AG04450 (cell line): ENCODE results near the gene ARMC12. TPM values are rescaled to one million over a fixed set of nuclear protein-coding genes. Genes with fewer than 3 reads are reported as not detected.

Experiments used
- CTCF ChIA-PET: fragments of 300-600, 350-600 bp; formaldehyde crosslinking; extraction: SDS; loops from one replicate; lab custom pipeline; 2022; ENCODE audit warnings: antibody characterized with exemption, inconsistent platforms; lab: Charles Lee
- POLR2A ChIA-PET: fragments of 350-600 bp; formaldehyde crosslinking; extraction: SDS; loops from one replicate; lab custom pipeline; 2021; ENCODE audit warnings: antibody characterized with exemption, inconsistent platforms; lab: Yijun Ruan, JAX
- DNase-seq: peaks from one replicate; pipeline ENCODE4 v3.0.0-alpha.2; 2011; ENCODE audit warnings: low read depth, low spot score
- H3K27ac ChIP-seq: one replicate; pipeline ENCODE4 v1.5.1; 2012; ENCODE audit warnings: low read depth, low read length, control low read depth
- H3K27me3 ChIP-seq: one replicate; pipeline ENCODE4 v1.6.0; 2012; ENCODE audit warnings: low read length; ENCODE audit not compliant: control insufficient read depth, insufficient read depth
- H3K4me3 ChIP-seq: 2 replicates; pipeline ENCODE4 v1.5.1; 2011; ENCODE audit warnings: mild to moderate bottlenecking, low read depth, low read length, control low read depth
- H3K9me3 ChIP-seq: 2 replicates; pipeline ENCODE4 v1.5.1; 2012; ENCODE audit warnings: low read length; ENCODE audit not compliant: control insufficient read depth, insufficient read depth
- polyA plus RNA-seq: library from polyadenylated mRNA; depleted of rRNA; stranded (reverse); fragments of >200 nt; gene quantifications from 2 replicates; pipeline ENCODE4 v1.2.3, GENCODE V29; 2011
- TF ChIP-seq, protein P1 (sequence below): IDR thresholded peaks from 2 replicates; pipeline ENCODE4 v1.5.1; 2011; ENCODE audit warnings: low read depth, low read length, control low read depth, inconsistent platforms

ARMC12 gene
- polyA plus RNA-seq, 1 experiment = 0.53 TPM

DNA sequence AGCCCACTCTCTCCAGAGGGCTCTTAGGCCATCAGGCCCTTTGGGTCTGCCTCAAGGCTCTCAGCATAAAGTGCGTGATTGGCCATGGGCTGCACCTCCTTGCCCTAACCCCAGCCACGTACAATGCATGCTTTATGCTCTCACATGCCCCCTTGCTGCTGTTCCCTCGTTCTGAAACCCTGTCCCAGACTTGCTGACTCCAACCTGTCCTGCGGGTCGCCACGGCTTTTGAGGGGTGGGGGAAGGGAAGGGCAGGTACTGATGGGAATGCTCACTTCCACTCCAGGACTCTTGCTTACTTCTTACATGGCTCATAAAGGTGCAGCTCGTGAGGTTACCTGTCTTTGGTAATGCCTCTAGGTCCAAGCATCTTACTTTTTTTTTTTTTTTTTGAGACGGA, 6.0 kb downstream of the ARMC12 start:
- Histone ChIP-seq H3K27ac (no peak overlapping the region), H3K9me3 (no peaks in the 10 kb centered on the region; the same call in 1 of the 2 replicates), H3K27me3 (peaks cover 11% of the 10 kb centered on the region), H3K4me3 (no peak overlapping the region)
- TF ChIP-seq, protein P1, sequence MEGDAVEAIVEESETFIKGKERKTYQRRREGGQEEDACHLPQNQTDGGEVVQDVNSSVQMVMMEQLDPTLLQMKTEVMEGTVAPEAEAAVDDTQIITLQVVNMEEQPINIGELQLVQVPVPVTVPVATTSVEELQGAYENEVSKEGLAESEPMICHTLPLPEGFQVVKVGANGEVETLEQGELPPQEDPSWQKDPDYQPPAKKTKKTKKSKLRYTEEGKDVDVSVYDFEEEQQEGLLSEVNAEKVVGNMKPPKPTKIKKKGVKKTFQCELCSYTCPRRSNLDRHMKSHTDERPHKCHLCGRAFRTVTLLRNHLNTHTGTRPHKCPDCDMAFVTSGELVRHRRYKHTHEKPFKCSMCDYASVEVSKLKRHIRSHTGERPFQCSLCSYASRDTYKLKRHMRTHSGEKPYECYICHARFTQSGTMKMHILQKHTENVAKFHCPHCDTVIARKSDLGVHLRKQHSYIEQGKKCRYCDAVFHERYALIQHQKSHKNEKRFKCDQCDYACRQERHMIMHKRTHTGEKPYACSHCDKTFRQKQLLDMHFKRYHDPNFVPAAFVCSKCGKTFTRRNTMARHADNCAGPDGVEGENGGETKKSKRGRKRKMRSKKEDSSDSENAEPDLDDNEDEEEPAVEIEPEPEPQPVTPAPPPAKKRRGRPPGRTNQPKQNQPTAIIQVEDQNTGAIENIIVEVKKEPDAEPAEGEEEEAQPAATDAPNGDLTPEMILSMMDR = no peak
- ChIA-PET POLR2A (no interaction called here), CTCF (interaction anchor here (0.6 to 7.6 kb wide), 2 partner anchors 156 to 220 kb away, joined by 3 to 143 read pairs; no protein-coding TSS in a partner anchor)
- no peak for DNase-seq

- ChIA-PET POLR2A (no interaction called here), CTCF (no interaction called here)
- no peak for DNase-seq
- H3K4me3 ChIP-seq = no peak overlapping the region
- TF ChIP-seq, protein P1 = no peak
- H3K9me3 ChIP-seq = peaks cover 3% of the 10 kb centered on the region
- H3K27ac ChIP-seq = no peak overlapping the region
- peaks cover 8% of the 10 kb centered on the region for H3K27me3 ChIP-seq
Measured at GRCh38 chr6:35745509-35745908, 8.7 kb downstream of the ARMC12 start.

GRCh38 chr6:35746516-35746915, 9.7 kb downstream of the ARMC12 start:
- Histone ChIP-seq H3K9me3 (peaks cover 3% of the 10 kb centered on the region), H3K4me3 (no peak overlapping the region), H3K27me3 (peaks cover 11% of the 10 kb centered on the region), H3K27ac (no peak overlapping the region)
- DNase-seq = no peak
- TF ChIP-seq, protein P1 = no peak
- POLR2A ChIA-PET = no interaction called here
- CTCF ChIA-PET = interaction anchor here (1.6 kb wide), 1 partner anchor 10 kb away, joined by 6 read pairs; the partner anchor contains the start of gene ARMC12

- TF ChIP-seq, protein P1 = no peak
- peaks cover 3% of the 10 kb centered on the region for H3K9me3 ChIP-seq
- H3K27me3 ChIP-seq = peaks cover 11% of the 10 kb centered on the region
- ChIA-PET CTCF (interaction anchor here (1.6 kb wide), 1 partner anchor 11 kb away, joined by 6 read pairs; the partner anchor contains the start of gene ARMC12), POLR2A (interaction anchor here (0.5 kb wide), 1 partner anchor 37 kb away, joined by 3 read pairs; no protein-coding TSS in a partner anchor)
- H3K27ac ChIP-seq = no peak overlapping the region
- H3K4me3 ChIP-seq = no peak overlapping the region
- DNase-seq = no peak
Measured at GRCh38 chr6:35747877-35748276, 11.0 kb downstream of the ARMC12 start.

DNA sequence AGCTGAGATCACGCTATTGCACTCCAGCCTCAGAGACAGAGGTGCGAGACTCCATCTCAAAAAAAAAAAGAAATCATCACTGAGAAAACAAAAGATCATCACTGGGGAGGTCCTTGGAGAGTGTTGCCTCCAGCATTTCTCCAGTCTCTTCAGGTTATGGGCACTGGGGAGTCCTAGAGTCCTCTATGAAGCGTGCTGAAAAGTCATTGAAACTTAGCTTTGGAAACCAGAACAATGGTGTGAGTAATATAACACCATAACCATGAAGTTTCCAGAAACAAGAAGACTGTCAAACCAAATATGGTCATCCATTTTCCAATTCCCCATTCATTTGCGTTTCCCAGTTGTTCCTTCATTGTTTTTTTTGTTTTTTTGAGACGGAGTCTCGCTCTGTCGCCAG, 13.7 kb downstream of the ARMC12 start:
- POLR2A ChIA-PET = no interaction called here
- Histone ChIP-seq H3K27me3 (peaks cover 11% of the 10 kb centered on the region), H3K9me3 (peaks cover 3% of the 10 kb centered on the region), H3K27ac (no peak overlapping the region), H3K4me3 (no peak overlapping the region)
- DNase-seq = no peak
- TF ChIP-seq, protein P1 = no peak
- CTCF ChIA-PET = interaction anchor here (1.7 kb wide), 1 partner anchor 14 kb away, joined by 10 read pairs; the partner anchor contains the start of gene ARMC12
